GM18507 (cell line): Measurements from ENCODE around the gene ANXA1.

Experiments
- DNase-seq: peaks from one replicate; pipeline ENCODE4 v3.0.0; 2011; ENCODE audit warnings: low read depth; ENCODE audit not compliant: insufficient read length; ENCODE audit errors: extremely low spot score
- FAIRE-seq: peaks from 2 replicates; lab custom pipeline; 2011; peaks lifted over from hg19 to GRCh38; lab: Jason Lieb, UNC

The ANXA1 gene

GRCh38 chr9:73151653-73152542 lies at the start of gene ANXA1:
Gene ANXA1 (plus strand): TSS chr9:73151865. CDS start chr9:73158536, 6,671 bp downstream.
- no peak for DNase-seq
- no peak for FAIRE-seq

- DNase-seq (no peak), FAIRE-seq (no peak)
Observed at GRCh38 chr9:73104342-73104741, 47.3 kb upstream of the ANXA1 start.

GRCh38 chr9:73104921-73105320 lies 46.7 kb upstream of the ANXA1 start:
- no peak for DNase-seq
- no peak for FAIRE-seq

- peak; percentile 30 for DNase-seq
- FAIRE-seq = peak; percentile 73
Observed at GRCh38 chr9:73107489-73108069, 44.1 kb upstream of the ANXA1 start.

GRCh38 chr9:73114058-73114457 lies 37.6 kb upstream of the ANXA1 start:
- DNase-seq (no peak), FAIRE-seq (no peak)

GRCh38 chr9:73114958-73115357 lies 36.7 kb upstream of the ANXA1 start:
- FAIRE-seq = no peak
- DNase-seq = no peak

- FAIRE-seq = no peak
- DNase-seq = no peak
Observed at GRCh38 chr9:73116031-73116430, 35.6 kb upstream of the ANXA1 start.

GRCh38 chr9:73116880-73117279 lies 34.8 kb upstream of the ANXA1 start:
- no peak for DNase-seq
- FAIRE-seq = no peak

- FAIRE-seq (no peak), DNase-seq (no peak)
Observed at GRCh38 chr9:73118286-73118685, 33.4 kb upstream of the ANXA1 start.

- DNase-seq = no peak
- FAIRE-seq = no peak
Observed at GRCh38 chr9:73118898-73119554, 32.6 kb upstream of the ANXA1 start.

GRCh38 chr9:73121375-73121935 lies 30.2 kb upstream of the ANXA1 start:
- no peak for FAIRE-seq
- DNase-seq = no peak

- no peak for DNase-seq
- FAIRE-seq = no peak
Observed at GRCh38 chr9:73125651-73126050, 26.0 kb upstream of the ANXA1 start.

GRCh38 chr9:73129941-73130685 lies 21.6 kb upstream of the ANXA1 start:
- no peak for DNase-seq
- no peak for FAIRE-seq

- FAIRE-seq (peak; percentile 9), DNase-seq (no peak)
Observed at GRCh38 chr9:73131461-73131860, 20.2 kb upstream of the ANXA1 start.

GRCh38 chr9:73132034-73132776 lies 19.5 kb upstream of the ANXA1 start:
- FAIRE-seq (peak; percentile 77), DNase-seq (no peak)

- FAIRE-seq (peak; percentile 36), DNase-seq (no peak)
Observed at GRCh38 chr9:73133022-73133651, 18.5 kb upstream of the ANXA1 start.

- FAIRE-seq (peak; percentile 41), DNase-seq (no peak)
Observed at GRCh38 chr9:73133921-73134407, 17.7 kb upstream of the ANXA1 start.

- DNase-seq (no peak), FAIRE-seq (no peak)
Observed at GRCh38 chr9:73135394-73135793, 16.3 kb upstream of the ANXA1 start.
